Measurements from ENCODE around the gene INPP5B. TPM values are rescaled to one million over a fixed set of nuclear protein-coding genes. Genes with fewer than 3 reads are reported as not detected.

Gene INPP5B
- total and polyA plus RNA-seq, 2 of the 13 experiments (the other 11 are each of a cell fraction or from before 2014, with no cell fraction given): 9.0 to 9.8 TPM

DNA sequence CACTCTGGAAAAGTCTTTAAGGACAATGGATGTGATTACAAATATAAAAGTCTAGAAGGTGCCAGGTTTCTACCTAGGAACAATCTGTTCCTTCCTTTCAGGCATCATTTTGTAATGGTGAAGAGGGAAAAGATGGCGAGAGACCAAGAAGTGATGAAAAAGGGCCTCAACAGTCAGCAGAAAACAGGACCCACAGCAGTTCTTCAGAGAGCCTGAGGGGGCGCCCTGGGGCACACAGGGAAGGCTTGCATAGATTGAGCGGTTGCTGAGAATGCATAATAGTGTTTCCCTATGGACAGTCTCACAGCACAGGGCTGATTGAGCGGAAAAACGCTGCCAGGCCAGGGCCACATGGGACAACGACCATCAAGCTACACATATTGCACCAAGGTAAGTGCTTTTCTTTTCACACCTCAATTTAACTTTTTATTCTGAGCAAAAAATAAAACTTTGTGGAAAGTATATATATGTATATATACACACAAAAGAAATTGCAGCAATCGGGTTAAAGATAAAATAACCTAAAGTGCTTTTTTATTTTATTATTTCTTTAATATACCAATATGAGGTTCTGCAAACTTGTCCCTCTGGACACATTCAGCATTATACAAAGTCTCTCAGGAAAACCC lies 135.7 kb downstream of the INPP5B start (continued):
- peak; percentile 16 to 46; a peak in 1 of 4 replicates for TF ChIP-seq HMGXB4 (CRISPR knock-in tag; IDR thresholded peaks at IDR 0.05; ENCODE audit: borderline replicate concordance in 1 of 2, low read depth in 1 of 2)
- TF ChIP-seq NFIC (IDR thresholded peaks at IDR 0.05; ENCODE audit: low read length): no peak
- no peak for TF ChIP-seq FOXJ3 (CRISPR knock-in tag; IDR thresholded peaks at IDR 0.05; ENCODE audit: borderline replicate concordance)
- TF ChIP-seq SMC3 (IDR thresholded peaks at IDR 0.05; ENCODE audit: low read length): peak; percentile 64; the same call in 1 of the 2 replicates
- no peak for TF ChIP-seq ZKSCAN5 (CRISPR knock-in tag; IDR thresholded peaks at IDR 0.05)
- TF ChIP-seq ZBTB33 (CRISPR knock-in tag; IDR thresholded peaks at IDR 0.05): peak; percentile 42; the same call in 1 of the 2 replicates
- no peak for TF ChIP-seq HNRNPH1 (optimal IDR thresholded peaks at IDR 0.05; ENCODE audit: low read depth, low read length)
- peak; percentile 48; the same call in 1 of the 2 replicates for TF ChIP-seq ZBTB4 (CRISPR knock-in tag; IDR thresholded peaks at IDR 0.05; ENCODE audit: borderline replicate concordance)
- no peak for TF ChIP-seq IRX3 (CRISPR knock-in tag; IDR thresholded peaks at IDR 0.05; ENCODE audit: borderline replicate concordance, low read depth)
- TF ChIP-seq ZNF766 (CRISPR knock-in tag; IDR thresholded peaks at IDR 0.05; ENCODE audit: borderline replicate concordance): no peak
- peak; percentile 92 for TF ChIP-seq XRCC5 (optimal IDR thresholded peaks at IDR 0.05; ENCODE audit: low read length)
- TF ChIP-seq BHLHE40 (IDR thresholded peaks at IDR 0.05; ENCODE audit: low read length): 0 out of 2 replicates have a peak, but pooled peaks have one; percentile 25
- no peak for TF ChIP-seq ZNF660 (CRISPR knock-in tag; IDR thresholded peaks at IDR 0.05; ENCODE audit: borderline replicate concordance, low read depth)
- TF ChIP-seq MTA1 (CRISPR knock-in tag; IDR thresholded peaks at IDR 0.05; ENCODE audit: borderline replicate concordance): no peak
- TF ChIP-seq DNMT3B (CRISPR knock-in tag; conservative IDR thresholded peaks at IDR 0.05): no peak
- peak; percentile 29; the same call in 1 of the 2 replicates for TF ChIP-seq KAT8 (CRISPR knock-in tag; IDR thresholded peaks at IDR 0.05)
- TF ChIP-seq ZFP90 (CRISPR knock-in tag; IDR thresholded peaks at IDR 0.05; ENCODE audit: borderline replicate concordance): no peak
- no peak for TF ChIP-seq MXD4 (CRISPR knock-in tag; IDR thresholded peaks at IDR 0.05)
- no peak for TF ChIP-seq ZNF891 (CRISPR knock-in tag; IDR thresholded peaks at IDR 0.05)
- TF ChIP-seq, protein P1, sequence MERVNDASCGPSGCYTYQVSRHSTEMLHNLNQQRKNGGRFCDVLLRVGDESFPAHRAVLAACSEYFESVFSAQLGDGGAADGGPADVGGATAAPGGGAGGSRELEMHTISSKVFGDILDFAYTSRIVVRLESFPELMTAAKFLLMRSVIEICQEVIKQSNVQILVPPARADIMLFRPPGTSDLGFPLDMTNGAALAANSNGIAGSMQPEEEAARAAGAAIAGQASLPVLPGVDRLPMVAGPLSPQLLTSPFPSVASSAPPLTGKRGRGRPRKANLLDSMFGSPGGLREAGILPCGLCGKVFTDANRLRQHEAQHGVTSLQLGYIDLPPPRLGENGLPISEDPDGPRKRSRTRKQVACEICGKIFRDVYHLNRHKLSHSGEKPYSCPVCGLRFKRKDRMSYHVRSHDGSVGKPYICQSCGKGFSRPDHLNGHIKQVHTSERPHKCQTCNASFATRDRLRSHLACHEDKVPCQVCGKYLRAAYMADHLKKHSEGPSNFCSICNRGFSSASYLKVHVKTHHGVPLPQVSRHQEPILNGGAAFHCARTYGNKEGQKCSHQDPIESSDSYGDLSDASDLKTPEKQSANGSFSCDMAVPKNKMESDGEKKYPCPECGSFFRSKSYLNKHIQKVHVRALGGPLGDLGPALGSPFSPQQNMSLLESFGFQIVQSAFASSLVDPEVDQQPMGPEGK (CRISPR knock-in tag; IDR thresholded peaks at IDR 0.05): 0 out of 2 replicates have a peak, but pooled peaks have one; percentile 19
